ENCODE data around the gene MRPL36. TPM values are rescaled to one million over a fixed set of nuclear protein-coding genes. Genes with fewer than 3 reads are reported as not detected.

MRPL36 gene
- total RNA-seq, 1 donor from 2014 or later: 31.1 TPM

DNA sequence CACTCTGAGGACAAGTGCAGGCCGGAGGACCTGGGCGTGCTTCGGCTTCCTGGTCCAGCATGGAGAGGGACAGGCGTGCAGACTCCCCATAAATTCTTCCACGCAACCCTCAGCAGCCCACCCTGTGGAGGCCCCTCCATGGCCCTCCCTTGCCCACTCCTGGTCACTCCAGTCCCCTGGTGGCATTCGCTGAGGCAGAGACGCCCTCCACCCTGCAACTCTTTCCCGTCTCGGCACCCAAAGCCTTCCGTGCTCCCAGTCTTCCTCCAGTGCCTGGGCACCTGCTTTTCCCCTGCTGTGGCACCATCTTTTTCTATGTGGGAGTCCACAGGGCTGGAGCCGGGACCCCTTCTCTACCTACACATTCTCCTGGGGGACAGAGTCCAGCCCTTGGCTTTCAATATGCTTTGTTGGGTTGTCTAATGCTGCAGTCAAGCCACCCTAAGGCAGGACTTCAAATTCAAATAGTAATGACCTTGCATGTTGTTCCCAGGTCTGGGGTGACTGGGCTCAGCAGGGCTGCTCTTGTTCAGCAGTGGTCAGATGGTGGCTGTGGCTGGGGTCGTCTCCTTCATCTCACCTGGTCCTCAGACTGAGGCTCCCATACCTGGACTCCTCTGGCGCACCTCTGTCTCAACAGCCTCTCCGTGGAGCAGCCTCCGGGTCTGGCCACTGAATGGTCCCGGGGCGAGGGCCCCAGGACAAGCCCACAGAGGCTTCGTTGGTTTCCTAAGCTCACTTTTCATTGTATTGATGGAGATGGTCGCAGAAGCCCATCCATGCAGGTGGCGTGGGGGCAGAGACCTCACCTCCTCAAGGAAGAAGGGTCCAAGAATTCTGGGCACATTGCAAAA lies 15.2 kb downstream of the MRPL36 start:
- ATAC-seq (no peak), DNase-seq (ENCODE audit: low spot score) (no peak)

DNA sequence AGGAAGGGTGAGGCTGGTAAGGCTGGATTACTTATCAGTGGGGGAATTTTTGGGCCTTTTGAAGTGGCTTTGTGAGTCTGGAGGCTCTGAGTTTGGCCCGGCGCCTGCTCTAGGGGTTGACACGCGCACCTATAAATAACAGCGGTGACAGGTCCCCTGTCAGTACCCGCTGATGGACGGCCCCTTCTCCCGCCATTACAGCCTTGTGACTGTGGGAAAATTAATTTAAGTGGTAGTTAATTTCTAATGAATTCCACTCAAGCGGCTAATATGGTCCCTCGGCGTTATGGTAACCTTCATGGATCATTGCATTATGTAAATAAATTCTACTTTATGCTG lies 16.5 kb downstream of the MRPL36 start:
- DNase-seq (ENCODE audit: low spot score) (no peak), ATAC-seq (no peak)

DNA sequence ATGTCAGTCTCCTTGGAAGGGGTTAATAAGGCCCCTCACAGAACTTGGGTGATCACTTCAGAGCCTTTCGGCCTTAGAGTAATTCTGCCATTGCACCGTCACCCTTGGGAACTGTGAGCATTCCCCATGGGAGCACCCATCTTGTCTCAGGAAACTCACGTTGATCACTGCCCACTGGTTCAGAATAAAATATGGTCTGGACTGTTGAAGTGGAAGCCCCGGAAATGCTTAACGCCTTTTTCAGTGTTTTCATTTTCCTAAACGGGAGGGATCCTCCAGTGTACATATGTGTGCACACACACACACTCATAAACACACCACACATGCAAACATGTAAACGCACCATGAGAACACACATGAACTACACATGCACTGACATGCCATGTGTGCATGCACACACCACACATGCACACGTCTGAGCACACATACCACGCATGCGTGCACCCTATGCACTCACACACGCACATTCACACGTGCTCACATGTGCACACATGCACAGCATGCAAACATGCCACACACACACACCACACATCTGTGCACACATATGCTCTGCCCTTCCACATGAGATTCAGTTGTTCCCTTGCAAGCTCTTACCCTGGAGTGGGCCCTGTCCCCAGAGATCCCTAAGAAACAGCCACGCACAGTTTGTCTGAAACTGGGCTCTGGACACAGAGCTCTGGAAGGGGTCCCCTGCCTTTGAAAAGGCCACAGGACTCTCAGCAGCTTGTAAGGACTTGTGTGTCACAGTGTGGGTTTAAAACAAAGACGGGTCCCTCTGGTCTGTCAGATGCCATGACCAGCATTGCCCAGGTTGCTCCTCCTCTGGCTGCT lies 17.0 kb downstream of the MRPL36 start:
- no peak for DNase-seq (ENCODE audit: low spot score)
- ATAC-seq: no peak

DNA sequence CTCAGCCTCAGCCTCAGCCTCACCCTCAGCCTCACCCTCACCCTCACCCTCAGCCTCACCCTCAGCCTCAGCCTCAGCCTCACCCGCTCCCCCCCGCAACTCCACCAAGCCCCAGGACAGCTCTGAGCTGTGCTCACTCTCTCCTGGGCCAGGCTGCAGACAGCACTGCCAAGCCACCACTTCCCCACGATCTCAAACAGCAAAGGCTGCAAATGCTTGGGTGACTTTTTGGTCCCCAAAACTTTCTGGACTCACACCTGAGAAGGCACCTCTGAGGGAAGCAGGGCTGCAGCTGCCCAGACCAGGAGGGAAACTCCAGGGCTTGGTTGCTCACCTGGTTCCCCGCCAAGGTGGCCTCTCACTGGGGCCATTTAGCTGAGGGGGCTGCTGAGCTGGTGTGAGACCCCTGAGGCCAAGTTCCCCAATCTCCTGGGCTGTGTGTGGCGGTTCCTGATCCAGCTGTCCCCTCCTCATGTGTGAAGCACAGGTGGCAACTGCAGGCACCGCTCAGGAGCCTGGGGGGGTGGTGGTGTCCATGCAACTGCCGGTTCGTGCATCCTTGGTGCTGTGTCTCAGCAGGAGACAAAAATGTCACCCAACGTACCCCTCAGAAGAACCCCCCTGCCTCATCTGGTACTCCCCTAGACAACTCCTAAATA lies 17.8 kb downstream of the MRPL36 start:
- no peak for DNase-seq (ENCODE audit: low spot score)

DNA sequence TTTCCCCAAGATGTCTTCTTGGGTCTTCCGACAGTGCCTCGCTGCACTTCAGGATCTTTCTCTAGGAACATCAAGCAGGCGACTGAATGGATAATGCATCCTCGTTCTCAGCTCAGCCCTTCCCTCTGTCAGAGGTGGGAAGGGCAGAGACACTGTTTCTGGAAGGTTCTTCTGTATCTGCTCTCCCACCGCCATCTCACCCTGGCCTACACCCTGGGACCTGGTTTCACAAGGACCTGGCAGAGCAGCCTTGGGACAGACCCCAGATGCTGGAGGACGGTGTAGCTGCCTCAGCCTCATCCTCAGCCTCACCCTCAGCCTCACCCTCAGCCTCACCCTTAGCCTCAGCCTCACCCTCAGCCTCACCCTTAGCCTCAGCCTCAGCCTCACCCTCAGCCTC lies 18.5 kb downstream of the MRPL36 start:
- DNase-seq (ENCODE audit: low spot score) (no peak), ATAC-seq (no peak)

More for the DNA sequence above, 17.8 kb downstream of the MRPL36 start:
- ATAC-seq: no peak

DNA sequence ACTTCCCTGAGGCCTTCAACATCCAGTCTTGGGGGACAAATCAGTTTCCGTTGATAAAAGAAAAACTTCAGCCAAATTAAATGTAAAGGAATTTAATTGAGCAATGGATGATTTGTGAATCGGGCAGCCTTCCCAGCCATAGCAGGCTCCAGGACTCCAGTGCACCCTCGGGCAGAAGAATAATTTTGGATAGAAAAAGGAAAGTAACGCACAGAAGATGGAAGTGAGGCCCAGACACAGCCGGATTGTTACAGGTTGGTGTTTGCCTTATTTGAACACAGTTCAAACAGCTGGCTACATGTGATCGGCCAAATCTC lies 19.1 kb downstream of the MRPL36 start:
- DNase-seq (ENCODE audit: low spot score) (no peak), ATAC-seq (no peak)

DNA sequence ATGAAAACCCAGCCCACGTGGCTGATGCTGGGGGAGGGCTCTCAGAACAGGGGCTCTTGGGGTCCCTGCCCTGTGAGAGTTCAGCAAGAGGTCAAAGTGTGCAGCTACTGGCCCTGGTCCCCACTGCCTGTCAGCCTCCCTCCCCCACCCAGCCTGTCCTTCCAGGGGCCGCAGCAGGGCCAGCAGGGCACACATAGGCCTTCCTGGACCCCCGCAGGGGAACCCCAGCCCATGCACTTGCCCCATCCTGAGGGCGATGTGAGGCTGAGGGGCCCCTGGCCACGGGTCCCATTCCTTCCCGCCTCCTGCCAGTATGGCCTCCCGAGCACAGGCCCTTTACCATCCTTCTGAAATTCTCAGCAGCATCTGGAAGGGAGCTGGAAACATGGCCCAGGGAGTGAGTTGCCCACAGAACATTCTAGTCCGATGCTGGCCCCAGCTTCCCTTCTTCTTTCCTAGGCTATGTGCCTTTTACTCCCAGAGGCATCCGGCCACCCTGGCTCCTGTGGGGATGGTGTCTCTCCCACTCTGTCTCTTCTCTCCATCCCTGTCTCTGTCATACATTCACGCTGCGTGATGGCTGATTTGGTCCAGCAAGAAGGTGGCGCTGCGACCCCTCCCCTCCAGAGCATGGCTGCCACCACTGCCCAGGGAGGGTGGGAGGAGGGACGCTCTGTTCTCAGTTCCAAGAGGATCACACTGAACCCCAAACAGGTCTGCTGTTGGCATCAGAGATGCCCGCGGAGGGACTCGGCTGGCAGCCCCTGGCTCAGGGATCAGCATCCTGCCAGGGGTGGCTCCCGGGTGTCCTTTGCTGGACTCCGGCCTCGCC lies 19.6 kb downstream of the MRPL36 start:
- DNase-seq (ENCODE audit: low spot score) (no peak), ATAC-seq (no peak)

DNA sequence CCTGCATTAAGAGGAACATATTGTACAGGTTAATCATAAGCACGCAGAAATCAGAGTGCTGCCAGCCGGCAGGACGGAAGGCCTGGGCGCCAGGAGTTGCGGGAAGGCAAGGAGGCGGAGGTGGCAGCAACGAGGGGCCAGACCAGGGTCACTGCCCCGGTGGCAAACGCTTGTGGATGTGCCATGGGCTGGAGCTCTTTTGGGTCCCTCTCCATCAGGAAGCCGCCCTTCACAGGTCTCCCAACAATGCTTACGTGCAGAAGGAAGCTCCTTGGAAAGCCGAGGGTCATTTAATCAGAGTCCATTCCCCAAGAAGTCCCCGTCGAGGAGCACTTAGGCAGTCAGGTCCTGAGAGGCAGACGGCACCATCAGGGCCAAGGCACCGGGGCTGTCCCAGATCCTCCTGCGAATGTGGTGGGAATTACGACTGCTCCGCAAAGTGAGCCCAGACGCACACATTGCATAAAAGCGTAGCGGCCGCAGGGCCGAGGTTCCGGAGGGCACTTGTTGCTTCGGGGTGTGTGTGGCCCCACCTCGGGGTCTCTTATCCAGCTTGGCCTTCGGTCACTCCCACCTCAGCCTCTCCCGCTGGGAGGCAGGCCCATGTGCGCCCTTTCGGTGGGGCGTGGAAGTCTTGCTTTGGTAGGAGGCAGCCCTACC lies 20.5 kb downstream of the MRPL36 start:
- ATAC-seq: no peak
- DNase-seq (ENCODE audit: low spot score): no peak

DNA sequence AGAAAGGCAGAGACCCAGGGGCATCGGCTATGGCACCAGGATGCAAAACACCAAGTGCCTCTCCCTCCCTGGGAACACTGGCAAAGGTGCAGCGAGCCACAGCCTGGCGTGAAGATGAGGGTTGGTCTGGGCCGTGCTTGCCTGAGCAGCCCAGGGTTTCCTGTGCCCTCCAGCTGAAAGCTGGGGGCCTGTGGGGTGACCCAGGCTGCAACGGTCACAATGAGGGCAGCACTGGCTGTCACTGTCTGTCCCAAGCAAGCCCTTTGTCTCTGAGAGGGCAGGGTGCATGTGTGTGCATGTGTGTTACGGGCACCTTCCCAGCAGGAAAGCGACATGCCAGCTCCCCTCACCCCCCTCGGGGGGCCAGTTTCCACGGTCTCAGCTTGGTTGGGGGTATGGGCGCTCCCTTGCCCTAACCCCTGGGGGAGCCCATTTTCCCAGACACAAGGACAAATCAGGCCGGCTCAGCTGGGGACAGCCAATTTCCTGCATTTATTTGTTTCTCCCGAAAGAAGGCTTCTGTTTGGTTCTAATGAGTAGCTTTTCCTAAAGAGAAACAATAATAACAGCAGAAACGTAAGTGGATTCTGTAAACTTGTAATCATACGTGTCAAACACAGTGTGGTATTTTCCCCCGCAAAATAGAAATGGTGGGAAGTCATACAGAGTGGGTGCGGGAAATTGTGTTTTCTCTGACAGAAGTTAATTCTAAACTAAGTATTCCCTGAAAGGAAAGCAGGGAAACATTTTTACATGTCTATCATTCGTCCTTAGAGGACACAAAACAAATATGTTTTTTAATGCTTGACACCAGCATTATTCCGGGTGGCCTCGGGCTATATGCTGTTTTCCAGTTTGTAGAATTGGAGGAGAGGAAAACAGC lies 21.3 kb downstream of the MRPL36 start:
- DNase-seq (ENCODE audit: low spot score): no peak
- no peak for ATAC-seq

DNA sequence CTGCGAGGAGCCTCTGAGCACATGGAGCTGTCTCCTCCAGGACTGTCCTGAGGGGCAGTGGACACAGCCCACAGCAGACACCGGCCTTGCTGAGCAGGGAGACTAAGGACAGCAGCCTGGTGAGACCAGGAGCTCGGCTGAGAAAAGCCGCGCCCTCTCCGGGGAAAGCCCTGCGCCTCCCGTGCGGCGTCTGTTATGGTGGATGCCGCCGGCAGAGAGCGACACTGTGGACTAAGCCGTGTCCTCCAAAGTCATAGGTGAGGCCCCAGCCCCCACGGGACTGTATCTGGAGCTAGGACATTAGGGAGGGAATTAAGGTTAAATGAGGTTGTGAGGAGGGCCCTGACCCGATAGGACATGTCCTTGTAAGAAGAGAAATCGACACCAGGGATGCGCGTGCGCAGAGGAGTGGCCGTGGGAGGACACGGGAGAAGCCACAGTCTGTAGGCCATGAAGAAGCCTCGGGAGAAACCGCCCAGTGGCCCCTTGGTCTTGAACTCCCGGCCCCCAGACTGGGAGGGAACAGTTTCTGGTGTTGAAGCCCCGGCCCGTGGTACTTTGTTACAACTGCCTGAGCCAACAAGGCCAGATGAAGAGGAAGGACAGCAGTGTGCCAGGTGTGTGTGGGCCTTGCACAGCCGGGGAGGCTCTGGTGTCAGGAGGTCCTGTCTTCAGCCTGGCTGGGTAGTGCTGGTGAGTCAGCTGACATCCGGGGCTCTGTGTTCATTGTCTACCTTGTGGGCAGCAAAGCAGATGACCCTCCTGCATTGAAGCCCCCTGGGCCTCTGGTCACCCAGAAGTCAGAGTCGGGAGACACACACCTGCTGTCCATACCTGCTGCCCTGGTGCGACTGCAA lies 22.1 kb downstream of the MRPL36 start:
- ATAC-seq (no peak), DNase-seq (ENCODE audit: low spot score) (no peak)

DNA sequence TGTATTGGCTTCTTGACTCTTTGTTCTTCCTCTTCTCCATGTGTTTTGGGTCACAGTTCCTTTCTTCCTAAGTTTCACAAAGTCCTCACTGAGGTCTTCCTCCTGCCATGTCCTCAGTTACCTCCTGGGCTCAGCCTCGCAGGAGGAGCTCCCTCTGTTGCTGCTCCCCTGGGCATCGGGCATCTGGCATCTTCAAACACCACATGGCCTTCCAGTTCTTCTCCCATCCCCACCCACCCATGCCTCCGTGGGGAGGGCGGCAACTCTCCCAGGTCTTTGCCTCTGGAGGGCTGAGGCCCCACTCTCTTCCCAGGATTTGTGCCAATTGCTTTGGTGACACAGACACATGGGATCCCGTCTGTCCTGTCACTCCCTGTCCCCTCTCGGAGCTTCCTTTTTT lies 22.8 kb downstream of the MRPL36 start:
- ATAC-seq (no peak), DNase-seq (ENCODE audit: low spot score) (no peak)

DNA sequence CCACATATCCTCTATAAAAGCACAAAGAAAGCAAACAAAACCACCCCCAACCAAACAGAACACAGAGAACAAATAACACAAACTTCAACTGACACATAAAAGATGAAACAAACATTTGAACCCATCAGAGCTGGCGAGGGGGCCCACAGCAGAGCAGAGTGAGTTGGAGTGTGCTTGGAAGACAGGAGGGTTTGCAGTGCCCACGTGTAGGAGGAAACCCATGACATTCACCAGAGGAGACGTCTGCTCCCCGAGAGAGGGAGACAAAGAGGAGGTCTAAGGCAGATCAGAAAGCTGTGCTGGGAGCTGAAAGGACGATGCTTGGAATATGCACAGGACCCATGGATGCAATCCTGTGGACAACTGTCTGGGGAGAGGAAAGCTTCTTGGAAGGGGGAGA lies 27.0 kb downstream of the MRPL36 start:
- ATAC-seq (no peak), DNase-seq (ENCODE audit: low spot score) (no peak)

DNA sequence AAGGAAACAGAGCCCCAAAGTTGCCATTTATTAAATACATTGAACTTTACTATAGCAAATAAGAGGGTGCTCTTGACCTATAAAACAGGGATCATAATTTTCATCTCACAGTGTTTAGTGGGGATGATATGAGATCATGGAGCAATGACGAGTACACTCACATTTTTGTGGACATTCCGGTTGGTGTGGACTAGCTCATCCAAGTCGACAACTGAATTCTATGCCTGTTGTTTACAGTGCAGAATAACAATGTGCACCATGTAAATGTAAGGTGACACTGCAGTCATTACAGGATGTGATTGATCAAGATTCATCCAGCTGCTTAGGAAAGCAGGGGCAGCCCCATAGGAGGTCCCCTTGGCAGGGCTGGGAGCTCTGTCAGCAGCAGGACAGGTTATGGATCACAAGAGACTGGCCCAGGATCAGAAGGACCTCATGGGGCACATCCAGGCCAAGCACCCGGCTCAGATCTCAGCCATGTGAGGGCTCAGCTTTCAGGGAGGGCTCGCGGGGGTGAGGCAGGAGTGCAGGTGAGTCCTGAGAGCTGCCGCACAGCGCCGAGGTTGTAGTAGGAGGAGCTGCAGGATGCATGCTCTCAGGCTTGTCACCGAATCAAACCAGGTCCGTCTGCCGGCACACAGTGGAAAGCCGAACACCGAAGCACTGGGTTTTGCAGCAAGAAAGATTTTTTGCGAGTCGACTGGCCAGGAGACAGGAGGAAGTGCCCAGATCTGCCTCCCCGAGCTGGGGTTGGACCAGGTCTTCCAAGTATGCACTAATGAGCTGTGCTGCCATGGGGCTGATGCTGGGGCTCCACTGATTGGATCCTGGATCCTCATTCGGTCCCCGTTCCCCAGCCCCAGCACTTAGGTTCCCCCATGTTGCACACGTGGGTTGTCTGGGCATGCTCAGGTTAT lies 28.2 kb downstream of the MRPL36 start:
- ATAC-seq (no peak), DNase-seq (ENCODE audit: low spot score) (no peak)

DNA sequence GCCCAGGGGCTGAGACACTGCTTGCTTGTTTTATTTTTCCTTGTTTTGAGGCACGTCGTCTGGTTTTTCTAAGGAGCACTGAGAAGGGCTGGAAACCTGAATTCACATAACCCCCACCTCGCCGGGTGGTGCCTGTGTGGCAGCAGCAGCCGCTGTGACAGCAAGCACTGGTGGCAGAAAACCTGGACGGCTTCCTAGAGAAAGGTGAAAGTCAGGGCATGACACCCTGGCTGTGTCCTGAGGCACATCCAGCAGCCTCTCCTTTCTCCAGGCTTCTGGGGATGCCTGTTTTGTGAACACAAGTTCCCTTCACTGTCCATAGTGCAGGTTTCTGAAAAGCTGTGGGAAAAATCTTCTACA lies 29.2 kb downstream of the MRPL36 start:
- ATAC-seq (no peak), DNase-seq (ENCODE audit: low spot score) (no peak)

DNA sequence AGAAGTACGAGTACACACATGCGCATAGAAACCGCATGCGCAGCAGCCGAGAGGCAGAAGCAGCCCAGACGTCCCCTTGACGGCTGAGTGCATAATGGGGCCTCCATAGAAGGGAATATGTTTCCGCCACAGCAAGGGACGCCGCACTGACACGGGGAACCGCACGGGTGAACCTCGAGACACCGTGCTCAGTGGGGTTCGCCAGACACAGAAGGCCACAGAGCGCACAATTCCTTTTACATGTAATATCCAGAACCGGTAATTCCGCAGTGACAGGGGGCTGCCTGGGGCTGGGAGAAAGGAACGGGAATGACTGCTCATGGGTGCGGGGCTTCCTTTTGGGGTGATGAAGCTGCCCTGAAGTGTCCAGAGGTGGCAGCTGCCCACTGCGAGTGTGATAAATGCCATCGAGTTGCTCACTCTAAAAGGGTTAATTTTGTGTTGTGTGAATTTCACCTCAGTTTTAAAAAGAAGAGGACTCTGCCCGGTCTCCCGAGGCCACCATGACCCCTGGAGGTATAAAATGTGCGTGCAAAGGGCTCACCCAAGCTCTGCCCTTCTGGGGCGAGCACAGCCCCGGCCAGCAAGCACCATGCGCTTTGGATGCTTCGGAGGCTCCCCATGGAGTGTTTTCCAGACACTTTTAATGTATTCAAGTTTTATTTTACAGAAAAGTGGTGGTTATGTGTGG lies 29.7 kb downstream of the MRPL36 start:
- ATAC-seq (no peak), DNase-seq (ENCODE audit: low spot score) (no peak)

DNA sequence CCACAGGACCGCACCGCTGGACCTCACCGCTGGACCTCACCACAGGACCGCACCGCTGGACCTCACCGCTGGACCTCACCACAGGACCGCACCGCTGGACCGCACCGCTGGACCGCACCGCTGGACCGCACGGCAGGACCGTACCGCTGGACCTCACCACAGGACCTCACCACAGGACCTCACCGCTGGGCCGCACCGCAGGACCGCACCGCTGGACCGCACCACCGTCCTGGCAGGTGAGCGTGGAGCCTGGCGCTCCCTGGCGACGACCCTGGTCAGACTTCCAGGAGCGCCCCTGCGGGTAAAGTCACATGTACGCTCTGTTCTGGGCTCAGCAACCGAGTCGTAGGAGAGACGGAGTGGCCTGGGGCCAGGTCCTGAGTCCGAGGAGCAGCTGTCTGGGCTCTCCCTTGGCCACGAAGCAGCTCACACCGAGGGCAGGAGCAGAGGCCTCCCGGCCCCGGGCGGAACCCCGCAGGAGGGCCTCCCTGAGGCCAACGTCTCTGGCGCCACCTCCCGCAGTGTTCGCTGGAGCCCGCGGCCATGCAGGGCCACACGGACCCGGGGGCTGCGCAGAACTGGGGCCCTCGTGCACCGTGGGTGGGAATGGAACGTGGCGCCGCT lies 30.5 kb downstream of the MRPL36 start:
- ATAC-seq (no peak), DNase-seq (ENCODE audit: low spot score) (no peak)

Data from left lobe of liver (tissue), 2 donors.